DOHH2 (cell line): Measurements from ENCODE around the gene RNLS.

Experiments used
- H3F3A ChIP-seq: fragments of 200-600 bp; sonication (generic), shearing (Covaris generic); 2 replicates; pipeline ENCODE4 v1.6.0; 2016; ENCODE audit warnings: antibody characterized with exemption, mild to moderate bottlenecking; ENCODE audit not compliant: control insufficient read depth, insufficient read depth
- H3K27ac ChIP-seq: fragments of 200-600 bp; sonication (generic); 2 replicates; pipeline ENCODE4 v1.5.1; 2014; ENCODE audit warnings: low read depth, mild to moderate bottlenecking, low read length, moderate library complexity
- H3K27me3 ChIP-seq: fragments of 200-600 bp; sonication (generic); 2 replicates; pipeline ENCODE4 v1.6.1; 2014; ENCODE audit warnings: mild to moderate bottlenecking, low read length, mixed read lengths; ENCODE audit not compliant: control insufficient read depth
- H3K36me3 ChIP-seq: fragments of 200-600 bp; sonication (generic); 2 replicates; pipeline ENCODE4 v1.6.1; 2014; ENCODE audit warnings: mild to moderate bottlenecking, low read length, moderate library complexity, mixed read lengths; ENCODE audit not compliant: control insufficient read depth
- H3K4me1 ChIP-seq: fragments of 200-600 bp; sonication (generic); 2 replicates; pipeline ENCODE4 v1.6.1; 2014; ENCODE audit warnings: mild to moderate bottlenecking, low read length, mixed read lengths; ENCODE audit not compliant: control insufficient read depth
- H3K4me2 ChIP-seq: fragments of 200-600 bp; sonication (generic); 2 replicates; pipeline ENCODE4 v1.6.0; 2014; ENCODE audit warnings: mild to moderate bottlenecking, low read length, moderate library complexity
- H3K4me3 ChIP-seq: fragments of 200-600 bp; sonication (generic); 2 replicates; pipeline ENCODE4 v1.5.1; 2014; ENCODE audit warnings: mild to moderate bottlenecking, low read length, mixed read lengths
- H3K79me2 ChIP-seq: fragments of 200-600 bp; sonication (generic); 2 replicates; pipeline ENCODE4 v1.6.1; 2014; ENCODE audit warnings: mild to moderate bottlenecking, low read length, mixed read lengths; ENCODE audit not compliant: control insufficient read depth
- H3K9me2 ChIP-seq: fragments of 200-600 bp; sonication (generic); replicated peaks from 2 replicates; pipeline ENCODE4 v1.6.1; 2014; ENCODE audit warnings: mild to moderate bottlenecking, low read length, mixed read lengths; ENCODE audit not compliant: control insufficient read depth
- H3K9me3 ChIP-seq: fragments of 200-600 bp; sonication (generic); 2 replicates; pipeline ENCODE4 v1.6.1; 2014; ENCODE audit warnings: antibody characterized with exemption, low read length, mixed read lengths; ENCODE audit not compliant: control insufficient read depth, insufficient read depth
- H4K20me1 ChIP-seq: fragments of 200-600 bp; sonication (generic); 2 replicates; pipeline ENCODE4 v1.6.0; 2014; ENCODE audit warnings: low read depth, mild to moderate bottlenecking, antibody characterized with exemption, low read length, moderate library complexity; ENCODE audit not compliant: control insufficient read depth, insufficient read depth
- EZH2phosphoT487 ChIP-seq: fragments of 200-600 bp; sonication (generic); IDR thresholded peaks from 2 replicates; pipeline ENCODE4 v1.6.1; 2017; ENCODE audit warnings: borderline replicate concordance, mild to moderate bottlenecking, antibody characterized with exemption, low read length, moderate library complexity, mixed read lengths
- TF ChIP-seq, protein P1 (sequence below): fragments of 200-600 bp; sonication (generic); IDR thresholded peaks from one replicate; pipeline ENCODE4 v1.5.1; 2014; ENCODE audit warnings: antibody characterized with exemption, mild to moderate bottlenecking, low read depth, low read length; ENCODE audit not compliant: poor library complexity, severe bottlenecking

Gene RNLS

DNA sequence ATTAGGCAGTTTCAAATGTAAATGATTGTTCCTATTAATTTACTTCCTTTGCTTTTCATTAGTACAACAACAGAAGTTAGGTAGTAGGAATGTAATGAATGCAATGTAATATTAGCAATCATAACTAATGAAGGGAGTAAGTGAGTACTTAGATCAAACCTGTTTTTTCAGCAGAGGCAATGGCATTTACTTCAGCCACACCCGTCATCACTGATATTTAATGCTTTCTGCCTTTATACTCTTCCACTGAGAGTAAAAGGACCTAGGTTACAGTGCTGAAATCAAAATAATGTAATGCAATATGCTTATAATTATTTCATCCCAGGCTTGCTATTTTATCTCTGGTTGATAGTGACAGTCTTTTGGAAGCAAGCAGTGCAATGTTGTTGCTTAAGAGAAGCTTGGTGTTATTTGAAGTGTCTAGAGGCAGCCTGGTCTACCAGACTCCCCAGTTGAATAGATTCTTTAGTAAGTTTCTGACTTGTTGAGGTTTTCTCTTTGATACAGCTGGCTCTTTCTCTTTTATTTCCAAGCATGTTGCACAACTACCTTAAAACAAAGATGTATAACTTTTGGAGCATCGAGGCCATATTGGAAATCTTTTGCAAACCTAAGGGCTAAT lies 149.4 kb downstream of the RNLS start:
- H3K27ac ChIP-seq = no peak overlapping the region
- no peak overlapping the region for H3K4me3 ChIP-seq
- H3K79me2 ChIP-seq = no peaks in the 10 kb centered on the region
- TF ChIP-seq, protein P1, sequence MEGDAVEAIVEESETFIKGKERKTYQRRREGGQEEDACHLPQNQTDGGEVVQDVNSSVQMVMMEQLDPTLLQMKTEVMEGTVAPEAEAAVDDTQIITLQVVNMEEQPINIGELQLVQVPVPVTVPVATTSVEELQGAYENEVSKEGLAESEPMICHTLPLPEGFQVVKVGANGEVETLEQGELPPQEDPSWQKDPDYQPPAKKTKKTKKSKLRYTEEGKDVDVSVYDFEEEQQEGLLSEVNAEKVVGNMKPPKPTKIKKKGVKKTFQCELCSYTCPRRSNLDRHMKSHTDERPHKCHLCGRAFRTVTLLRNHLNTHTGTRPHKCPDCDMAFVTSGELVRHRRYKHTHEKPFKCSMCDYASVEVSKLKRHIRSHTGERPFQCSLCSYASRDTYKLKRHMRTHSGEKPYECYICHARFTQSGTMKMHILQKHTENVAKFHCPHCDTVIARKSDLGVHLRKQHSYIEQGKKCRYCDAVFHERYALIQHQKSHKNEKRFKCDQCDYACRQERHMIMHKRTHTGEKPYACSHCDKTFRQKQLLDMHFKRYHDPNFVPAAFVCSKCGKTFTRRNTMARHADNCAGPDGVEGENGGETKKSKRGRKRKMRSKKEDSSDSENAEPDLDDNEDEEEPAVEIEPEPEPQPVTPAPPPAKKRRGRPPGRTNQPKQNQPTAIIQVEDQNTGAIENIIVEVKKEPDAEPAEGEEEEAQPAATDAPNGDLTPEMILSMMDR = no peak
- TF ChIP-seq EZH2phosphoT487 = no peak
- H3K4me2 ChIP-seq = no peak overlapping the region
- no peaks in the 10 kb centered on the region for H3K9me3 ChIP-seq
- H3K36me3 ChIP-seq = no peaks in the 10 kb centered on the region
- no peaks in the 10 kb centered on the region for H3K4me1 ChIP-seq
- H3F3A ChIP-seq = no peaks in the 10 kb centered on the region
- no peaks in the 10 kb centered on the region for H4K20me1 ChIP-seq
- H3K9me2 ChIP-seq = no peaks in the 10 kb centered on the region
- no peaks in the 10 kb centered on the region for H3K27me3 ChIP-seq

DNA sequence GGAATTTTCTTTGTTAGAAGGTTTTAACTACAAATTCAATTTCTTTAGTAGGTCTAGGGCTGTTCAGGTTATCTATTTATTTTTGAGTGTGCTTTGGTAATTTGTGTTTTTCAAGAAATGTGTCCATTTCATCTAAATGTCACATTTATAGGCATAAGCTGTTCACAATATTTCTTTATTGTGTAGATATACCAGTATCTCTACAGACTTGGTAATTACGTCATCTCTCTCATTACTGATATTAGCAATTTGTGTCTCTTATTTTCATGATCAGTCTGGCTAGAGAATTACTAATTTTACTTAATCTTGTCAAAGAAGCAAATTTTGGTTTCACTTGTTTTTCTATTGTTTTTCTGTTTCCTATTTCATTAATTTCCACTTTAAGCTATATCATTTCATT lies 152.0 kb downstream of the RNLS start:
- Histone ChIP-seq H3K4me2 (no peak overlapping the region), H3K9me2 (no peaks in the 10 kb centered on the region), H3K9me3 (no peaks in the 10 kb centered on the region), H3K4me3 (no peak overlapping the region), H3K36me3 (no peaks in the 10 kb centered on the region), H3K79me2 (no peaks in the 10 kb centered on the region), H4K20me1 (no peaks in the 10 kb centered on the region), H3F3A (no peaks in the 10 kb centered on the region), H3K4me1 (no peaks in the 10 kb centered on the region), H3K27ac (no peak overlapping the region), H3K27me3 (no peaks in the 10 kb centered on the region)
- TF ChIP-seq EZH2phosphoT487 = no peak
- TF ChIP-seq, protein P1 = no peak

DNA sequence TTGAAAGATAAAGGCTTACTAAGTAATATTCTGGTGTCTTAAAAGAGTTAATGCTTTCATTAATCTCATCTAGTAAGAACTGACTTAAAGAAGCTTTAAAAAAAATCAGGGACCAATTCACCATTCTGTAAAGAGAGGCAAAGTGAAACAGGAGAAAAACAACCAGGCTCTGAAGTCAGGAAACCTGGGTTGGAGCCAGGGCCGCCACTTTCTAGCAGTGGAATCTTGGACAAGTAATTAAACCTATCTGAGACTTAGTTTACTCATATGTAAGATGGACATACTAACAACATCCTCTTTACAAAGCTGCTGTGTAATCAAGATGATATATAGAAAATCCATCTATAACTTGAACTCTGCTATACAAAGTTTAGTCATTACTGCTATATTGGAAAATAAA lies 154.1 kb downstream of the RNLS start:
- TF ChIP-seq, protein P1 = no peak
- TF ChIP-seq EZH2phosphoT487 = no peak
- Histone ChIP-seq H3K9me3 (no peaks in the 10 kb centered on the region), H3K36me3 (no peaks in the 10 kb centered on the region), H3K4me1 (no peaks in the 10 kb centered on the region), H3K9me2 (no peaks in the 10 kb centered on the region), H3K27me3 (no peaks in the 10 kb centered on the region), H3K4me3 (no peak overlapping the region), H3K79me2 (no peaks in the 10 kb centered on the region), H3K4me2 (no peak overlapping the region), H4K20me1 (no peaks in the 10 kb centered on the region), H3F3A (no peaks in the 10 kb centered on the region), H3K27ac (no peak overlapping the region)
